Stimulated activated CD8-positive, alpha-beta memory T cell treated with anti-CD3 and anti-CD28 coated beads, Interleukin-12 subunit alpha, Interleukin-12 subunit beta, amount 100 ng/mL, for 1 hour (primary cell): ENCODE results near the gene LIMS1.
"Not testable (repeated sequence)": the region's sequence is repeated elsewhere in the genome, so short reads cannot be mapped to it uniquely, and the experiment has no call there.

Experiments
- DNase-seq: peaks from one replicate; pipeline ENCODE4 v3.0.0-alpha.2; 2020; ENCODE audit warnings: low read depth

LIMS1 gene

GRCh38 chr2:108552566-108552965 lies 18.3 kb downstream of the LIMS1 start:
- DNase-seq: no peak

GRCh38 chr2:108553209-108553919 lies 19.1 kb downstream of the LIMS1 start:
- DNase-seq: no peak

- no peak for DNase-seq
These were observed 20.3 kb downstream of the LIMS1 start for GRCh38 chr2:108554528-108554927.

- no peak for DNase-seq
These were observed 21.3 kb downstream of the LIMS1 start for GRCh38 chr2:108555572-108555971.

- DNase-seq: not testable (repeated sequence)
These were observed 22.3 kb downstream of the LIMS1 start for GRCh38 chr2:108556581-108556980.

GRCh38 chr2:108560241-108560811 lies 26.1 kb downstream of the LIMS1 start:
- DNase-seq: no peak

- no peak for DNase-seq
These were observed 26.7 kb downstream of the LIMS1 start for GRCh38 chr2:108560895-108561530.

- no peak for DNase-seq
These were observed 28.0 kb downstream of the LIMS1 start for GRCh38 chr2:108562274-108562673.

- DNase-seq: no peak
These were observed 30.2 kb downstream of the LIMS1 start for GRCh38 chr2:108564510-108564909.

GRCh38 chr2:108565778-108566375 lies 31.6 kb downstream of the LIMS1 start:
- DNase-seq: peak; percentile 7

- DNase-seq: no peak
These were observed 36.1 kb downstream of the LIMS1 start for GRCh38 chr2:108570416-108570815.

GRCh38 chr2:108571286-108571685 lies 37.0 kb downstream of the LIMS1 start:
- no peak for DNase-seq

GRCh38 chr2:108573061-108573460 lies 38.8 kb downstream of the LIMS1 start:
- DNase-seq: no peak

GRCh38 chr2:108574332-108574731 lies 40.1 kb downstream of the LIMS1 start:
- DNase-seq: no peak

GRCh38 chr2:108575132-108575966 lies 41.1 kb downstream of the LIMS1 start:
- no peak for DNase-seq

GRCh38 chr2:108577099-108577498 lies 42.8 kb downstream of the LIMS1 start:
- no peak for DNase-seq

- DNase-seq: no peak
These were observed 45.4 kb downstream of the LIMS1 start for GRCh38 chr2:108579623-108580022.

- DNase-seq: no peak
These were observed 45.8 kb downstream of the LIMS1 start for GRCh38 chr2:108580050-108580449.

GRCh38 chr2:108583903-108584520 lies 49.7 kb downstream of the LIMS1 start:
- DNase-seq: peak; percentile 34

- DNase-seq: no peak
These were observed 51.2 kb downstream of the LIMS1 start for GRCh38 chr2:108585436-108585835.

GRCh38 chr2:108586116-108586515 lies 51.8 kb downstream of the LIMS1 start:
- no peak for DNase-seq

GRCh38 chr2:108586631-108587030 lies 52.4 kb downstream of the LIMS1 start:
- no peak for DNase-seq
